Testis (tissue), 3 donors: ENCODE data around the gene MRPL43. TPM values are rescaled to one million over a fixed set of nuclear protein-coding genes. Genes with fewer than 3 reads are reported as not detected.
A peak's percentile ranks its signal among the peaks of the same experiment; 100 is the strongest.

Experiments used
- DNase-seq: peaks from one replicate; pipeline ENCODE4 v3.0.0-alpha.2; 2019
- H3K27ac ChIP-seq, 2 donors: fragments of 200-600 bp; sonication (generic); one replicate each; pipeline ENCODE4 v1.5.1; 2019
- H3K27me3 ChIP-seq: fragments of 200-600 bp; sonication (generic); one replicate; pipeline ENCODE4 v1.5.1; 2019
- H3K36me3 ChIP-seq: fragments of 200-600 bp; sonication (generic); one replicate; pipeline ENCODE4 v1.5.1; 2017; ENCODE audit warnings: low read depth; ENCODE audit errors: missing control alignments
- H3K4me1 ChIP-seq: fragments of 200-600 bp; sonication (generic); one replicate; pipeline ENCODE4 v1.5.1; 2019
- H3K4me3 ChIP-seq, 2 donors: fragments of 200-600 bp; sonication (generic); one replicate each; pipeline ENCODE4 v1.5.1; 2017 to 2019
- H3K9me3 ChIP-seq: fragments of 200-600 bp; sonication (generic); one replicate; pipeline ENCODE4 v1.5.1; 2017
- CTCF ChIP-seq, 3 experiments: fragments of 450-650 bp in 2 of 3; fragments of 200-600 bp in 1 of 3; sonication (generic) in 1 of 3; IDR thresholded peaks; one replicate each; pipeline ENCODE4 v1.5.1; 2016 to 2019; ENCODE audit warnings: antibody characterized with exemption in 3 of 3, mild to moderate bottlenecking in 2 of 3, moderate library complexity in 1 of 3
- POLR2A ChIP-seq: fragments of 450-650 bp; IDR thresholded peaks from one replicate; pipeline ENCODE4 v1.6.1; 2017; ENCODE audit warnings: antibody characterized with exemption, mild to moderate bottlenecking, moderate library complexity
- WGBS, 2 donors: methylation state at CpG; one replicate each; pipeline ENCODE4 v1.1.5; 2018; 5-methylcytosine and 5-hydroxymethylcytosine counted together
- intact Hi-C: fragments of 100-400 bp; cut with DNase I; formaldehyde crosslinking; loops from one replicate; pipeline ENCODE4 v1.15.1; 2023; ENCODE audit warnings: low total_unique reads
- polyA plus RNA-seq: library from polyadenylated mRNA; stranded (reverse); fragments of 350-450 nt; fragmentation: Illumina TruSeq; extraction: RNeasy Lipid Tissue Mini Kit (QIAGEN cat#74804); gene quantifications from one replicate; pipeline ENCODE4 v1.2.3, GENCODE V29; 2014; ENCODE audit warnings: low read depth, low replicate concordance; ENCODE audit not compliant: insufficient read depth
- total RNA-seq, 2 donors: library from RNA; depleted of rRNA; stranded (reverse); fragments of >200 nt; gene quantifications; one replicate each; pipeline ENCODE4 v1.2.3, GENCODE V29; 2016

Gene MRPL43
- total and polyA plus RNA-seq, 3 donors from 2014 or later = 123 to 199 (median 124) TPM

GRCh38 chr10:101003639-101004206, 16.4 kb upstream of the MRPL43 start:
- H3K27ac ChIP-seq = no peak overlapping the region
- no peaks in the 10 kb centered on the region for H3K27me3 ChIP-seq
- peaks cover 40% of the 10 kb centered on the region for H3K4me1 ChIP-seq
- no peak overlapping the region for H3K4me3 ChIP-seq
- no peak for DNase-seq
- TF ChIP-seq POLR2A = no peak
- TF ChIP-seq CTCF (IDR thresholded peaks at IDR 0.05) = no peak
- H3K9me3 ChIP-seq = no peaks in the 10 kb centered on the region
- intact Hi-C loops = no loop called here
- no peaks in the 10 kb centered on the region for H3K36me3 ChIP-seq
- 91 to 95% methylated on average over 4 to 18 of the region's 18 CpGs for WGBS, 2 donors

- H3K27ac ChIP-seq = peak overlapping the region in 1 of 2 donors; percentile 96
- no peaks in the 10 kb centered on the region for H3K9me3 ChIP-seq
- H3K36me3 ChIP-seq = no peaks in the 10 kb centered on the region
- intact Hi-C loops = no loop called here
- H3K4me1 ChIP-seq = peaks cover 39% of the 10 kb centered on the region
- no peak overlapping the region for H3K4me3 ChIP-seq
- no peak for TF ChIP-seq CTCF (IDR thresholded peaks at IDR 0.05)
- no peak for TF ChIP-seq POLR2A
- H3K27me3 ChIP-seq = no peaks in the 10 kb centered on the region
- WGBS, 2 donors = 80 to 86% methylated on average over 1 to 11 of the region's 11 CpGs
- no peak for DNase-seq
Measured at GRCh38 chr10:101002456-101002855, 15.2 kb upstream of the MRPL43 start.

- intact Hi-C loops = no loop called here
- Histone ChIP-seq H3K4me1 (peaks cover 35% of the 10 kb centered on the region), H3K4me3 (no peak overlapping the region), H3K27me3 (no peaks in the 10 kb centered on the region), H3K9me3 (no peaks in the 10 kb centered on the region), H3K36me3 (no peaks in the 10 kb centered on the region), H3K27ac (peak overlapping the region; percentile 96 to 99)
- no peak for TF ChIP-seq POLR2A
- no peak for TF ChIP-seq CTCF (IDR thresholded peaks at IDR 0.05)
- no peak for DNase-seq
- WGBS, 2 donors = 71 to 86% methylated on average over 3 to 5 of the region's 5 CpGs
Measured at GRCh38 chr10:101001659-101002035, 14.3 kb upstream of the MRPL43 start.

GRCh38 chr10:101000915-101001658, 13.8 kb upstream of the MRPL43 start:
- no peak for TF ChIP-seq CTCF (IDR thresholded peaks at IDR 0.05)
- TF ChIP-seq POLR2A = no peak
- WGBS, 2 donors = 19 to 35% methylated on average over 12 of the region's 12 CpGs
- Histone ChIP-seq H3K4me3 (peak overlapping the region; percentile 76 to 97), H3K9me3 (no peaks in the 10 kb centered on the region), H3K27me3 (no peaks in the 10 kb centered on the region), H3K27ac (peak overlapping the region; percentile 96 to 99), H3K36me3 (no peaks in the 10 kb centered on the region), H3K4me1 (peaks cover 35% of the 10 kb centered on the region)
- peak; percentile 92 for DNase-seq
- intact Hi-C loops = no loop called here
